ENCODE measurements around the gene FAM118B. TPM values are rescaled to one million over a fixed set of nuclear protein-coding genes. Genes with fewer than 3 reads are reported as not detected.

The FAM118B gene
- total RNA-seq, 1 experiment from 2014 or later = 40.0 TPM

DNA sequence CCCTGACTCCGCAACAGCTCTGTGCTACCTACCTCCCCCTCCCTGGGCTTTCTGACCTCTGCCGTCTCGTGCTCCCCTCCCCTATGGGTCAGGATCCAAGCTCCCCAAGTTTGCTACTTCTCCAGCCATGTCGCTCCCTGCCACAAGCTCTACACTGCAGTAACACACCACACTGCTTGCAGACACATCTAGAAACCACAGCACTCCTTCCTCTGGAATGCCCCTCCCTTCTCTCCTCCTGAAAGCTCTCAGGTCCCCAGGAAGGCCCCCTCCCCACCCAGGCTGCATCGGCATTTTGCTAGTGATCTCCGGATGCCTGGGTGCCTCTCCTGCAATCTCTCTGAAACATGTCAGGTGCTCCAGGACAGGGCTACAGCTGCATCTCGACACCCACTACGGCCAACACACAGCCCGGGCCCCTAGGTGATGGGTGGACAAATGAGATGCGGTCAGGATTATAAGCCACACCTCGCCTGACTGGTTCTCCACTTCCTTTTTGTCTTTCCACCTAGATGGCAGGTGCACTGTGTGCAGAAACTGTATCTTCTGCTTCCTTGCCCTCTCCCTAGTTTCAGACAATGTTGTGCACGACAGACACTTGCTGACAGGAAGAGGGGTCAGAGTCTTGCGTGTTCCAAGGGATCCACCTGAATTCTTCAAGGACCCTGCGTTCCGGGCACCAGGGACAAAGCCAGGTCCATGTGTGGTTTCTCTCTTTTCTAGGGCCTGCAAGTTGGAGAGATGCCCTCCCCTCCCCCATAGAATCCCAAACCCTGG, 23.1 kb upstream of the FAM118B start:
- H2AK5ac ChIP-seq (ENCODE audit: insufficient read length, low read length) = no peak overlapping the region
- no peak overlapping the region for H2BK120ac ChIP-seq (ENCODE audit: low read depth, low read length, poor library complexity, severe bottlenecking)
- H2BK5ac ChIP-seq (ENCODE audit: insufficient read length, low read length) = no peak overlapping the region
- no peak overlapping the region for H2BK12ac ChIP-seq (ENCODE audit: insufficient read length, low read depth, low read length)
- no peaks in the 10 kb centered on the region for H3K27me3 ChIP-seq (ENCODE audit: insufficient read depth, low read length)
- H3K36me3 Mint-ChIP-seq (ENCODE audit: insufficient read depth in 1 of 3, low read depth in 3 of 3) = peaks cover 0 to 31% (median 30%) of the 10 kb centered on the region in 3 experiments; a peak in 5 of 7 replicates
- no CpG with 5 or more reads among the region's 15 CpGs for WGBS (ENCODE audit: extremely low coverage, insufficient read length, low lambda C conversion rate)
- no peak overlapping the region for H2AFZ ChIP-seq (ENCODE audit: low read length)
- H3K27ac Mint-ChIP-seq = peak overlapping the region; percentile 43 to 82 (median 74); a peak in 4 of 7 replicates
- no peak for TF ChIP-seq CTCF (conservative IDR thresholded peaks at IDR 0.05)
- no peak overlapping the region for H3K4ac ChIP-seq (ENCODE audit: low read depth, low read length)
- no peaks in the 10 kb centered on the region for H3K9me3 ChIP-seq (ENCODE audit: control insufficient read depth, low read depth, low read length)
- no peak for DNase-seq
- H3K9me3 Mint-ChIP-seq = no peaks in the 10 kb centered on the region
- no peak overlapping the region for H2BK20ac ChIP-seq (ENCODE audit: low read depth, low read length, poor library complexity, severe bottlenecking)
- no peak overlapping the region for H4K91ac ChIP-seq (ENCODE audit: insufficient read length, low read depth, low read length)
- H4K8ac ChIP-seq (replicated peaks; ENCODE audit: insufficient read length, low read depth, low read length) = no peak overlapping the region
- H3K27ac ChIP-seq (ENCODE audit: insufficient read length, low read depth, low read length) = no peak overlapping the region
- H3K79me2 ChIP-seq (ENCODE audit: insufficient read depth, low read length) = no peaks in the 10 kb centered on the region
- H3K4me1 ChIP-seq (ENCODE audit: insufficient read depth, low read length) = no peaks in the 10 kb centered on the region
- peaks cover 4 to 13% of the 10 kb centered on the region in 2 experiments for H3K4me1 Mint-ChIP-seq
- no peak overlapping the region for H4K5ac ChIP-seq (ENCODE audit: insufficient read length, low read depth, low read length)
- H3K23me2 ChIP-seq (ENCODE audit: insufficient read length, low read depth, low read length, poor library complexity, severe bottlenecking) = no peaks in the 10 kb centered on the region
- H3K23ac ChIP-seq (ENCODE audit: insufficient read length, low read depth, low read length) = no peak overlapping the region
- H3K18ac ChIP-seq (ENCODE audit: insufficient read length, low read depth, low read length) = no peak overlapping the region
- no peak overlapping the region for H3K9ac ChIP-seq (ENCODE audit: extremely low read depth, insufficient read length, low read length)
- H3K4me2 ChIP-seq (ENCODE audit: insufficient read depth, insufficient read length, low read length) = no peak overlapping the region
- no peak overlapping the region for H3T11ph ChIP-seq (ENCODE audit: low read length)
- no peaks in the 10 kb centered on the region for H3K79me1 ChIP-seq (ENCODE audit: insufficient read depth, low read depth, low read length, poor library complexity, severe bottlenecking)
- no peak overlapping the region for H2BK15ac ChIP-seq (ENCODE audit: low read depth, low read length)
- no peak overlapping the region for H3K4me3 Mint-ChIP-seq
- H3K56ac ChIP-seq (ENCODE audit: insufficient read length, low read depth, low read length) = no peak overlapping the region
- H4K20me1 ChIP-seq (ENCODE audit: control insufficient read depth, insufficient read depth, insufficient read length) = no peaks in the 10 kb centered on the region
- H3K27me3 Mint-ChIP-seq (ENCODE audit: low read depth) = no peaks in the 10 kb centered on the region
- no peak overlapping the region for H3K14ac ChIP-seq (ENCODE audit: insufficient read depth, low read length)
